T follicular helper cell (primary cell): ENCODE data around the gene PASK.
"Not testable (repeated sequence)": the region's sequence is repeated elsewhere in the genome, so short reads cannot be mapped to it uniquely, and the experiment has no call there.

Experiments
- DNase-seq: peaks from one replicate; pipeline ENCODE4 v3.0.0-alpha.2; 2020; ENCODE audit warnings: low read depth
- total RNA-seq, 2 experiments: gene quantifications; one replicate each; lab custom pipeline; 2026; lab: John Stamatoyannopoulos, UW

PASK gene
- total RNA-seq, result 82.1 to 289 reads per million in 2 experiments

DNA sequence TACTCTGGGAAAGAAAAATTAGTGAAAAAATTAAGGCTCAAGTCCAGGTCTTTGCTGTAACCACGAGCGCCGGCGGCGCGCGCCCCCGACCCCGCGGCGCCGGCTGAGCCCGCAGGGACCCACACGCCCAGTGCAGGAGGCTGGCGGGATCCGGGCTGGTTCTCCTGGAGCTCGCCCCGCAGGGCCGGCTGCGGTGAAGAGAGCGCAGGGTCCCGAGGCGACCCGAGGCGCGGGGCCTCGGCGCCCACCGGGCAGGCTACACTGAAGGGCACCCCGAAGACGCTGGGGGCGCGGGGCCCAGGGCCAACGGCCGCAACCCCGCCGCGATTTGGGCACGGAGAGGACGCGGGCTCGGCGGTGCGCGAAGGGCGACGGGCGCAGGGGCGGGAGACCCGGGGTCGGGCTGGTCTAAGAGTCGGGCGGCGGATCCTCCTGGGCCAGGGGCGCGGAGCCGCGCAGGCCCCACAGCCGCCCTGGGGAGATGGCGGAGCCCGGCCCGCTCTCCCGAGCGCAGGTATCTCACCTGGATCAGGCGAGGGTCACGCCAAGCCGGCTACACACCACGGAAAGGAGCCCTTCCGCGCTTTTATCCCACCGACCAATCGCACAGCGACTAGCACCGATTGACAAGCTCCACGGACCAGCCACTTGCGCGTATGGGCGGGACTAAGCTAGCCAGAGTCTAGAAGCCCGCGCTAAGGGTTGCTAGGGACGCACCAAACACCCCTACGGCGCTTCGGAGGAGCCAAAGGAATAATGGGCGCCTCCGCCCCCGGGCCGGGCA is at the start of gene PASK:
TSS of gene PASK (minus strand) at position 582 of the 784 bp plus-strand sequence. CDS start 6,440 bp downstream, outside the sequence.
- DNase-seq, result peak; percentile 91

DNA sequence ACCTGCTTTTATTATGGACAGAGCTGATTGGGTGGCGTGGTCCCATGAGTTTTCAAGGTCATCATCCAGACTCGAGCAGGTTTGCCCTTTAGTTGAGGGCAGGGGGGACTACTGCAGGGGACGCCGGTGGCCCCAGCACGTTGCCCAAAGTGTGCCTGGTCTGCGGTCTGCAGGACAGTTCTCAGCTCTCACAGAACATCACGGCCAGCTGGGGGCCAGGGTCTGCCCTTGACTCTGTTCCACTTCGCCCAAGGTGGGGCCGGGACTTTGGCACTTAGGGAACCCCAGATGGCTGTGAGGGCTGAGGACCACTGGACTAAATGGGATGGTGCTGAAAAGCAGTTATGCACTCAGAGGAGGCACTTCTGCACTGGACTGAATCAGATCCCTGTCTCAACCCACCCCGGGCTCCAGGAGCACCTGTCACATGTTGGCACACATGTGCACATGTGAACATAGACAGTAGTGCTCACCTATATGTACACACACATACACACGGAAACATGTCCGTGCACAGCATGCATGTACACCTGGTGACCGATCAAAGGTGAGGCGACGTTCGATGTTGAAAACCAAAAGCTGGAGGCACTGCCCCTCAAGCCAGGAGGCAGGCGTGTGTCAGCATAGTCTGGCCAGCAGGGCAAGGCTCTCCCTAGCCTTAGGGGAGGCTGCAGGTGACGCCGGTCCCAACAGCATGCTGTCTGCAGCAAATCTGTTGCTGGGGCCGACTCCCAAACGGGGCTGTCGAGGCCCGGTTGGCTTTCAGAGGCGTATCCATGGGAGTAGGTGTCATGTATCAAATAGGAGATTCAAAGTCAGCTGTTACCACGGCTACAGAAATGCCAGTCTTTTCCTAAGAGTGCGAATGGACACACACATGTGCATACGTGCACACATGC is 49.4 kb upstream of the PASK start:
- DNase-seq, result no peak

DNA sequence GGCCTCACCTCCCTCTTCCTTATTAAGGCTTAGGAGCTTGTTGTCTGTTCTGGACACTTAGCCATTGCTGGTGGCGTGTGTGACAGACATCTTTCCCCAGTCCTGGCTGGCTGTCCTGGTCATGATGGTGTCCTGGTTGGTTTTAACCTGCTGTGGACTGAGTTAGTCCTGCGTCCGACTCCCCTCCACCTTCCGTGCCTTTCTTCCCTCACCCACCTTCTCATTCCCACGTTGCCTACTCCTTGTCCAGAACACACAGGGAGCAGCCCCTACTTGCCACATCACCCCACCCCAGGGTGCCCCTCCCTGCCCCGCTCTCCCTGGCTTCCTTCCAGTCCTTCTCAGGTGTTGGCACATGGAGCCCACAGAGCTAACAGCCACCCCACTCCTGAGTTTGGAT is 48.7 kb upstream of the PASK start:
- DNase-seq, result no peak

DNA sequence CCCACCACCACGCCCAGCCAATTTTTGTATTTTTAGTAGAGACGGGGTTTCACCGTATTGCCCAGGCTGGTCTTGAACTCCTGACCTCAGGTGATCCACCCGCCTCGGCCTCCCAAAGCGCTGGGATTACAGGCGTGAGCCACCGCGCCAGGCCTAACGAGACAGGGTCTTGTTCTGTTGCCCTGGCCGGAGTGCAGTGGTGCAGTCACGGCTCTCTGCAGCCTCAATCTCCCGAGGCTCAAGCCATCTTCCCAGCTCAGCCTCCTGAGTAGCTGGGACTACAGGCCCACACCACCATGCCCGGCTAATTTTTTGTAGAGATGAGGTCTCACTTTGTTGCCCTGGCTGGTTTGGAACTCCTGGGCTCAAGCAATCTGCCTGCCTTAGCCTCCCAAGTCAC is 48.0 kb upstream of the PASK start:
- not testable (repeated sequence) for DNase-seq

DNA sequence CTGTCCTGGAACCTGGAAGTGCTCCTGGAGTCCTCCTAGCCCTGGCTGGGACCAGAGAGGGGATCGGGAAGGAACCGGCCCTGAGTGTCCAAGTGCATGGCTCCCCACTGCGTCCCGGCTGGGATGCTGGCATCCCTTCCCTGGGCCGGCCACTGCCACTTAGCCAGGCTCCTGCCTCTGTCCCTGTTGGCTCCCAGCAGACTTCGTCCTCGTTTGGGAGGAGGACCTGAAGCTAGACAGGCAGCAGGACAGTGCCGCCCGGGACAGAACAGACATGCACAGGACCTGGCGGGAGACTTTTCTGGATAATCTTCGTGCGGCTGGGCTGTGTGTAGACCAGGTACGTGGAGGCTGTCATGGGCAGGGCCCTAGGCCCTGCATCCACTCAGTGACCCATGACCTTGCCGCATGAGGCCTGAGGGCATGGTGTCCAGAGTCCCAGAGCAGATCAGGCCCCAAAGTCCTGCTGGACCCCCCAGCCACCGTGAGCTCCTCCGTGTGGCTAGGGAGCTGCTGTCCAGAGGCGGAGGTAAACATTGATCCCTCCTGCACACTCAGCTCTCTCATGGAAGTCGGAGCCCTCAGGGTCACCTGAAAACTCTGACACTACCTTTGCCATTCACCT is 46.3 kb upstream of the PASK start:
- no peak for DNase-seq

DNA sequence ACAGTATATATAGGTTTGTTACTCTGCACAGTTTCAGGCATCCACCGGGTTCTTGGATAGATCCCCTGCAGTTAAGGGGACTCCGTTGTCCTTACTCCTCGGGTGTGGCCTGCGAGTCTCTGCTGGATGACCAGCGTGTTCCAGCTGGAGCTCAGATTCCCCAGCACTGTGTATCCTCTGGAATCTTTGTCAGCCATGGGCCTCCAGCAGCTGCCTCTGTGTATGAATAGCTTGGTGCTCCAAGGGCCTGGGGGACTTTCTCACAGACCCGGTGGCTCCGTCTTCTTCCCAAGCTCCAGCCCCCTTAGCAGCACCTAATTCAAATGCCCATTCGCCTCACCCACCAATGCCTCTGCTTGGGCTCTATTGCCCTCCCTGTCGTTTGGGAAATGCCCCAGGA is 45.5 kb upstream of the PASK start:
- DNase-seq, result no peak

DNA sequence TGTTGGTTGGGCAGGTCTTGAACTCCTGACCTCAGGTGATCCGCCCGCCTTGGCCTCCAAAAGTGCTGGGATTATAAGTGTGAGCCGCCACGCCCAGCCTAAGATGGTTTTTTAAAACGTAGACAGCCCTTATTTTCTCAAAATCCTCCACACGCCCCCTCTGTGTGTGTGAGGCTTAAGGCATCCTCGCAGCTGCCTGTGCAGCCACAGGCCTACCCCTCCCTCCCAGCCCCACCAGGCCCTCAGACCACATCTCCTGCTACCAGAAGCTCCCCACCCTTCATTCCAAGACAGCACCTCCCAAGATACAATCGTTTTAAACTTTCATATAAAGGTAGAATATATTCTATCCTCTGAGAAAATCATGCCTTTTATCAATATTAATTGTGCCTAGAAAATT is 44.0 kb upstream of the PASK start:
- no peak for DNase-seq

DNA sequence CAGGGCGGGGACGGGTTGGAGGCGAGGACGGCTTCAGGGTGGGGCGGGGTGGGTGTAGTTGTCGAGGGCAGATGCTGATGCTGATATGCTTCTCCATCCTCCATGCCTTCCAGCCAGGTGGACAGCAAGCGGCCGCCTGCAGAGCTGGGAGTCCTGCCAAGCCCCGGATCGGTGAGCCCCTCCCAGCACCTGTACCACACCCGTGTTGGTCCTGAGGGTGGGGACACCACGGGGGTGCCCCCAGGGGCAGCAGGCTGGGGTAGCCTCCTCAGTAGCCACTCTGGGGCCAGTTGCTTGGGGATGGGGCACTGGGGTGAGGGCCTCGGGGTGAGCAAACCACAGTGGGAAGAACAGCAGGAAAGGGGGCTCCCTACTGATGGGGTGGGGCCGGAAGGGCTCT is 41.8 kb upstream of the PASK start:
- DNase-seq, result no peak

DNA sequence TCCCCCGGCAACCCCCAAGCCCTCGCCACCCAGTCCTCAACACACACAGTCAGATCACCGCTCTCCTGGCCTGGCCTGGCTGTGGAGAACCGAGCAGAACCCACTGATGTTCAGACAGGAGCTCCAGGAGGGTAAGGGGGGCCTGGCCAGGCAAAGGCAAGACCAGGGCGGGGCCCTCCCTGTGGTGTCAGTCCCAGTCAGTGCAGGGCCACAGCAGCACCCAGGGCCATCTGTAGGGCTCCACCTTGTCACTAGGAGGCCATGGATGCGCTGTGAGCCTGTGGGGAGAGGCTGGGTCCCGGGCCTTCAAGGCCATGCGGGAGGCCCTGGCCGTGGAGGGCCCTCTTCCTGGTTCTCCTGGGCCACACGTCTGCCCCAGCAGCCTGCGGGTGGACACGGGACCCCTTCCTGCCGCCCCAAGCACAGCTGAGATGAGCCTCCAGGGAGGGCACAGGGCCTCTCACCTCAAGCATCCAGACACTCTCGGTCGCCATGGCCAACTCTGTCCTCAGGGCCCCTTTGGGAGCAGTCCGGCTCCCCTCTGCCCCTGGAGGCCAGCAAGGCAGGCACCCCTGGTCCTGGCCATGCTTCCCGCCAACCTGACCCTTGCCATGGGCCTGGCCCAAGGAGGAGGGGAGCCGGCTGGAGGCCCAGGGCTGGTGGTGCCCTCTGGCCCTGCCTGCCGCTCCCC is 41.2 kb upstream of the PASK start:
- no peak for DNase-seq

DNA sequence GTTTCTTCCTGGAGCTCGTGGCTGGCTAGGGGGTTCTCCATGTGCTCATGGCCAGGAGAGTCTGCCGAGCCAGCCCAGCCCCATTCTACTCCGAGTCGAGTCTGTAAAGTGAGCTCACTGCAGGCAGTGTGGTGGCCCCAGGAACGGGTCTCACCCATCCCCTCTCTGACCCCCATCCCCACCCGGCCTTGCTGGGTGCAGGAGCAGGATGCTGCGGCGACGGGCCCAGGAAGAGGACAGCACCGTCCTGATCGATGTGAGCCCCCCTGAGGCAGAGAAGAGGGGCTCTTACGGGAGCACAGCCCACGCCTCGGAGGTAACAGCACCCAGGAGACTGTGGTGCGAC is 40.6 kb upstream of the PASK start:
- no peak for DNase-seq

DNA sequence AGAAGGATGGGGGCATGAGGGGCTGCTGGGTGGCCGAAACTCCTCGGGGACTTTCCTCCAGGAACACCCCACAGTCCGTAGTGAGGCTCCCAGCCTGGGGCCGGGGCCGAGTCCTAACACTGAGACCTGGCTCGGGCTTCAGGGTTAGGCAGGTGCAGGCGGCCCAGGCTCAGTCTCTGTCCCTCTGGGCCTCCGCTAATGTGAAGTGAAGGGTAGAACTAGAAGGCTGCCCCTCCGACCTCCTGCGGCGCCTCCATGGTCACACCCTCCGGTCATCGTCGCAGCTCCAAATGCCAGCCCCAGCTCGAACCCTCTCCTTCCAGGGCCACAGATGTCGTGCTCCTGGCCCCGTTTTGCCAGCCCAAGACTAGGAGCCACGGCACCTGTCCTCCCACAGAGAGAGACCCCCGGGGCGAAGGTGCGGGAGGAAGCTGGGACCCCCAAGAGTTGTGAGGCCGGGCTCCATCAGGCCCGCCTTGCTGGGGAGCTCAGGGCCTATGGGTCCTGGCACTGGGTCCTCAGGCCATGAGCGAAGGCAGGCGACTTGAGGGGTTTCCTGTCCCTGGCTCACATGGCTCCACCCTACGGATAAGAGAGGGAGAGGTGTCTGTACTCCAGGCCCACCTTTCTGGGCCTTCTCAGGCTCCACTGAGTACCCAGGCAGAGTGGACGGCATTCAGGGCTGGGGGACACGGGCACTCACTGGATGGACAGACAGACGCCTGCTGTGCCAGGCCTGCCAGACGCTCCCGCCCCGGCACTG is 40.0 kb upstream of the PASK start:
- DNase-seq, result no peak

DNA sequence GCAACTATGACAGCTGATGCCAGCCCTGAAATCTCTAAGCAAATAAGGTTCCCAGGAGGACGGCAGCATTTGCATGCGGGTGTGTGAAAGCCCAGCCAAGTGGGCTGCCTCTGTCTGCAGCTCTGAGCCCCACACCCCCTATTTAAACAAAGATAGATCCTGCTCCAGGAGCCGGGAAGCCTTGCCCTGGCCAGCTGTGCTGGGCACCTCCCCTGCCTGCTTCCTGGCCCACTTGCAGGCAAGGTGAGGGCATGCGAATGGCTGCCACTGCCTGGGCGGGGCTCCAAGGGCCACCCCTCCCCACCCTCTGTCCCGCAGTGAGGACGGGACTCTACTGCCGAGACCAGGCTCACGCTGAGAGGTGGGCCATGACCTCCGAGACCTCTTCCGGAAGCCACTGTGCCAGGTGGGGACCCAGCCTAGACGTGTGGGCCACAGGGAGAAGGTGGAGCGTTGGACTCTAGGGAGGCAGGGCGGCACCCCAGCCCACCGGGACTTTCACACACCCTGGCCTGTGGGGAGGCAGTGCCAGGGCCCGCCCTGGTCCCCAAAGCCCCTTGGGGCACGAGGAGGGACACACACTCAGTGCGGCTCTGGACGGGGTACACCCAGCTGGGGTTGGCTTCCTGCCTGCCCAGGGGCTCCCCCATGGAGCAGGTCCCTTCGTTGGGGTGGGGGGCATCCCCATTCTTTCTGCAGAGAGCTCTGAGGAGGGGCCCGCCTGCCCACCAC is 39.3 kb upstream of the PASK start, which contains the start of gene ANO7:
TSS of gene ANO7 (plus strand) at position 317 of the 732 bp plus-strand sequence. CDS start 1,387 bp downstream, outside the sequence.
- no peak for DNase-seq

DNA sequence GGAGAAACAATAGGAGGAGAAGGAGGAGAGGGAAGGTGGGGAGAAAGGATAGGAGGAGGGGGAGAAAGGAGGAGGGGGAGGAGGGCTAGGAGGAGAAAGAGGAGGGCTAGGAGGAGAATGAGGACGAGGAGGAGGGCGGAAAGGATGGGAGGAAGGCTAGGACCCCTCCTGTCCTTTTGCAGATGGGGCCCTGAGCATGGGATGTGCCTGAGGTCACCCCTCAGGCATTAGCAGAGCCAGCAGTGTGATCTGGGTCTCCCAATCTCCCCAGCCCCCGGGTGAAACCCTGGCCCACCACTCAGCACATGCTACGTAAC is 38.6 kb upstream of the PASK start:
- DNase-seq, result no peak

DNA sequence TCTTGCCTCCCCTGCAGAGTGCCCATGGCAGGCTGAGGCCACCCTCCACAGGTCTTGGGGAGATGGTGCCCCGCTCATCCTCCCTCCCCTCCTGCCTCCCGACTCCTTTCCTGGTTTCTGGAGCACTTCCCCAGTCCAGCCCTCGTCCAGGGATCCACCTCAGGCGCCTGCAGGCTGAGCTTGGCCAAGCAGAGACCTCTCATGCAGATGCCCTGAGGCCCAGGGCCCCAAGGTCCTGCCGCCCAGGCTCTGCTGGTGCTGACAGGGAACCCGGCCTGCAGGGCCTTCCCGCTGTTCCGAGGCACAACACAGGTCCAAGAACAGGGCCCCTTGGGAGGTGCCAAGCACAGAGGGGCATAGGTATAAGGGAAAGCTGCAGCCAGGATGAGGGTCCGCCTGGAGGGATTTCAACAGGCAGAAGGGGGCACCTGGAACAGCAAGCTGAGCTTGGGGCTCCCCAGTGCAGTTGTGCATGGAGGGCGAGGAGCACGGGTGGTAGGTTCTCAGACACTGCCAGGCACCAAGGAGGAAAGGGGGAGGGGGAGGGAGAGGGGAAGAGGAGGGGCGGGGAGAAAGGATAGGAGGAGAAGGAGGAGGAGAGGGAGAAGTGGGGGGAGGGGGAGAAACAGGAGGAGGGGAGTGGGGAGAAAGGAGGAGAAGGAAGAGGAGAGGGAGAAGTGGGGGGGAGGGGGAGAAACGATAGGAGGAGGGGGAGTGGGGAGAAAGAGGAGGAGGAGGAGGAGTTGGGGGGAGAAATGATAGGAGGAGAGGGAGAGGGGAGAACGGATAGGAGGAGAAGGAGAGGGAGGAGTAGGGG is 38.0 kb upstream of the PASK start:
- DNase-seq, result no peak

DNA sequence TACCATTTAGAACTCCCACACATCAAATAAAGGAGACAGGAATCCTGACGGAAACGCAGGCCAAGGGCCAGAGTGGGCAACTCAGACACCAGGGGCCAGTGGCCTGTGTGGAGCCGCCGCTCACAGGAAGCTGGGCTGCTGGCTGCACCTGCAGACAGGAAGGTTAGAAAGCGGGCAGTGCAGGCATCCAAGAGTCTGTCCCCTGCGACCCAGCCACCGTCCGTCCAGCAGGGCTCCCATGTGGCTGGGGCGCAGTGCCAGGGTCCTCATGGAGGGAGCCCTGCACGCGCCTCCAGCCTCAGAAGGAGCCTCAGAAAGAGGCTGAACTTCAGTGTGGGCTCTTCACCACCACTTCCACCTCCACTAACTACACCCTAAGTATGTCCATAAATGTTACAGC is 36.7 kb upstream of the PASK start:
- DNase-seq, result no peak

DNA sequence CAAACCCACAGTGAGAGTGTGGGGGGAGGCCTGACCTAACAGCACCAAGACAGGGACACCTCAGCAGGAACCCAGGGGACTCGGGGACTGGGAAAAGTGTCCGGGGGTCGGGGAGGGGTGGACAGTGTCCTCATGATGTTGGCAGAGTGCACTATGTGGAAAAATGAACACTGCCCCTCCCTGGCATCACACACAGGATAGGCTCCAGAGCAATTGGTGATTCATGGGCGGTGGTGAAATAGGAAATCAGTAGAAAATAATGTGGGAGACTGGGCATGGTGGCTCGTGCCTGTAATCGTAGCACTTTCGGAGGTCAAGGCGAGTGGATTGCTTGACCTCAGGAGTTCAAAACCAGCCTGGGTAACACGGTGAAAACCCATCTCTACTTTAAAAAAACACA is 35.6 kb upstream of the PASK start:
- DNase-seq, result no peak

DNA sequence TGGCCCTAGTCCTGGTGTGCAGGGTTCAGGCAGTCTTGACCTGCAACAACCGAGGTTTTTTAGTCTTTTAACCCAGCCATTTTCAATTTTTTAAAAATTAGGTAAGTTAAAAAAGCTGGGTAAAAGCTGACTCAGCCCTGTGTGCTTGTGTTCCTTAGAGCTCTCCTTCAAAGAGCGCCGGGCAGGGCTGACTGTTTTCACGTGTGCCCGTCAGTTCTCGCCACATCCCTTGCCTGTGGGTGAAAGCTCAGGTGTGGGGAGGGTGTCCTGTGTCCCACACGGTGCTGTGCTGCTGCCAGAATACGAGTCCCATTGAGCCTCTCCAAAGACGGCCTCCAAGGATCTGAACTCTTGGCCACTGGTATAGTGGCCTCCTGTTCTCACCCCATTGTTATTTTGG is 33.9 kb upstream of the PASK start:
- no peak for DNase-seq

DNA sequence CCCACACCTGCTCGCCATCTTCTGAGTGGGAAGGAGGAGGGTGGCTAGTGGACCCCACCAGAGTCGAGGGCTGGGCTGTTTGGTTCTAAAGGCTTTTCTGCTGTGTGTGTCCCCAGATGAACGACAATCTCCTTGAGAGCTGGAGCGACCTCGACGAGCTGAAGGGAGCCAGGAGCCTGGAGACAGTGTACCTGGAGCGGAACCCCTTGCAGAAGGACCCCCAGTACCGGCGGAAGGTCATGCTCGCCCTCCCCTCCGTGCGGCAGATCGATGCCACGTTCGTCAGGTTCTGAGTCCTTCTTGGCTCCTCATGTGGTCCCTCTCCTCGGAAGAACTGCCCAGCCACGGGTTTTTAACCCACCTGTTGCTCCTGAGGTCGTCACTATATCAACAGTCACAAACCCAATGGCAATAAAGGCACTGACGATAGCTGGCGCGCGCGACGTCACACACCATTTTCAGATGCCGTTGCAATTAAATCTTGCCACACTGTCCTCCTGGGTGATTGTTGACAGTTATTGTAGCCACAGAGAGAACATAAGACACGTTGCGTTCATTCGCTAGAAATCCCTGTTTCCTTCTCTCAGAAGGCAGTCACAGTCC is 33.4 kb upstream of the PASK start:
- DNase-seq, result no peak

DNA sequence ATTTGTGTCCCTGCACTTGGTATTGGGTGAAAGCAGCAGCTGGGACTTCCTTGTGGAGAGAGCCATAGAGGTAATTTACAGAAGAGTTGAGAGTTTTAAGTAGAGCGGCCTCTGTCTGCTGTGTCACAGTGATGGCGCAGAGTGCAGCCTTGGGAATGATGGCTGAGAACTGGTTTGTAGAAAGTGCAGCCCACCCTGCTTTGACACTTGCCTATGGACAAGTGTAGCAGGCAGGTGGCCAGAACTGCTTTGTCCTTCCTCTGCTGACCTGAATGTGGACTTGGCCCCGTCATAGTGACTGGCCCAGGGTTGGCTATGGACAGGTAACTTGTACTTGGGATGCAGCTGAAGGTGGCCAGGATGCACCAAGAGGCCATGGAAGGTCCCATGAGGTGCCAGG is 32.9 kb upstream of the PASK start:
- DNase-seq, result no peak
